WTC11 (cell line): Measurements from ENCODE around the gene ASTN2. TPM values are rescaled to one million over a fixed set of nuclear protein-coding genes. Genes with fewer than 3 reads are reported as not detected.

Experiments
- ATAC-seq: fragments of 200-7000 bp; cut with Tn5 transposase; 2 replicates; pipeline ENCODE4 v1.10.0; 2021; ENCODE audit warnings: mild to moderate bottlenecking, moderate library complexity
- CTCF ChIA-PET: fragments of 300-600 bp; sonication (Branson Sonifier 250); formaldehyde crosslinking; loops from one replicate; lab custom pipeline; 2021; ENCODE audit warnings: antibody characterized with exemption; lab: Charles Lee
- POLR2A ChIA-PET: fragments of 350-600 bp; sonication (Branson Sonifier 250); formaldehyde crosslinking; loops from one replicate; lab custom pipeline; 2021; ENCODE audit warnings: antibody characterized with exemption; lab: Charles Lee
- DNase-seq: peaks from one replicate; pipeline ENCODE4 v3.0.0; 2021; ENCODE audit warnings: low spot score
- H3K27ac Mint-ChIP-seq: 2 replicates; pipeline ENCODE4 v1.8.0; 2021; ENCODE audit warnings: mixed read lengths
- H3K27me3 Mint-ChIP-seq: 2 replicates; pipeline ENCODE4 v1.8.0; 2021; ENCODE audit warnings: low read depth, mild to moderate bottlenecking, moderate library complexity, mixed read lengths
- H3K36me3 Mint-ChIP-seq: 2 replicates; pipeline ENCODE4 v1.8.0; 2021; ENCODE audit warnings: mixed read lengths
- H3K4me1 Mint-ChIP-seq: 2 replicates; pipeline ENCODE4 v1.8.0; 2022; ENCODE audit warnings: mixed read lengths
- H3K4me3 Mint-ChIP-seq: 2 replicates; pipeline ENCODE4 v1.8.0; 2021; ENCODE audit warnings: mild to moderate bottlenecking, moderate library complexity, mixed read lengths
- H3K9me3 Mint-ChIP-seq: 2 replicates; pipeline ENCODE4 v1.8.0; 2021; ENCODE audit warnings: mixed read lengths
- ATF1 ChIP-seq: sonication (generic); formaldehyde crosslinking; IDR thresholded peaks from 2 replicates; pipeline ENCODE4 v1.8.1; 2023; ENCODE audit warnings: mild to moderate bottlenecking, moderate library complexity, missing genetic modification reagents
- ELF4 ChIP-seq: sonication (generic); formaldehyde crosslinking; IDR thresholded peaks from 2 replicates; pipeline ENCODE4 v1.8.1; 2022; ENCODE audit warnings: low read depth, mild to moderate bottlenecking, moderate library complexity, missing genetic modification reagents
- ETV6 ChIP-seq: sonication (generic); formaldehyde crosslinking; IDR thresholded peaks from 2 replicates; pipeline ENCODE4 v1.8.1; 2022; ENCODE audit warnings: mild to moderate bottlenecking, missing genetic modification reagents
- IRF2 ChIP-seq: sonication (generic); formaldehyde crosslinking; IDR thresholded peaks from 2 replicates; pipeline ENCODE4 v1.8.0; 2022; ENCODE audit warnings: low read depth, missing genetic modification reagents, borderline replicate concordance
- NFYB ChIP-seq: sonication (generic); formaldehyde crosslinking; conservative IDR thresholded peaks from 2 replicates; pipeline ENCODE4 v1.8.0; 2022; ENCODE audit warnings: low read depth, missing genetic modification reagents
- SMAD4 ChIP-seq: sonication (generic); formaldehyde crosslinking; IDR thresholded peaks from 2 replicates; pipeline ENCODE4 v1.8.0; 2022; ENCODE audit warnings: mild to moderate bottlenecking, missing genetic modification reagents
- TEAD4 ChIP-seq: sonication (generic); formaldehyde crosslinking; IDR thresholded peaks from 2 replicates; pipeline ENCODE4 v1.8.0; 2022; ENCODE audit warnings: mild to moderate bottlenecking, missing genetic modification reagents
- ZBTB21 ChIP-seq: sonication (generic); formaldehyde crosslinking; IDR thresholded peaks from 2 replicates; pipeline ENCODE4 v1.8.1; 2023; ENCODE audit warnings: mild to moderate bottlenecking, missing genetic modification reagents, borderline replicate concordance
- ZNF423 ChIP-seq: fragments of 250-450 bp; sonication (Bioruptor Pico); IDR thresholded peaks from 2 replicates; pipeline ENCODE4 v2.1.2; 2022; ENCODE audit warnings: mild to moderate bottlenecking, moderate library complexity
- total RNA-seq: library from RNA; stranded (reverse); gene quantifications from 3 replicates; pipeline ENCODE4 v1.2.3, GENCODE V29; 2021
- TF ChIP-seq, protein P1 (sequence below): sonication (generic); formaldehyde crosslinking; IDR thresholded peaks from 2 replicates; pipeline ENCODE4 v1.8.1; 2023; ENCODE audit warnings: mild to moderate bottlenecking, moderate library complexity, missing genetic modification reagents
- TF ChIP-seq, protein P2 (sequence below): fragments of 250-450 bp; sonication (Bioruptor Pico); IDR thresholded peaks from 2 replicates; pipeline ENCODE4 v1.9.0; 2021; ENCODE audit warnings: mild to moderate bottlenecking
- TF ChIP-seq, protein P3 (sequence below): sonication (generic); formaldehyde crosslinking; IDR thresholded peaks from 2 replicates; pipeline ENCODE4 v1.8.1; 2022; ENCODE audit warnings: low read depth, mild to moderate bottlenecking, moderate library complexity, missing genetic modification reagents, borderline replicate concordance
- TF ChIP-seq, protein P4 (sequence below): sonication (generic); formaldehyde crosslinking; IDR thresholded peaks from 2 replicates; pipeline ENCODE4 v1.8.0; 2023; ENCODE audit warnings: missing genetic modification reagents
- TF ChIP-seq, protein P5 (sequence below): fragments of 250-450 bp; sonication (Bioruptor Pico); IDR thresholded peaks from 2 replicates; pipeline ENCODE4 v1.9.0; 2021; ENCODE audit warnings: mild to moderate bottlenecking, borderline replicate concordance
- TF ChIP-seq, protein P6 (sequence below): fragments of 250-450 bp; sonication (Bioruptor Pico); IDR thresholded peaks from 2 replicates; pipeline ENCODE4 v2.1.2; 2022; ENCODE audit warnings: mild to moderate bottlenecking, moderate library complexity
- TF ChIP-seq, protein P7 (sequence below): sonication (generic); formaldehyde crosslinking; IDR thresholded peaks from 2 replicates; pipeline ENCODE4 v1.8.1; 2022; ENCODE audit warnings: missing genetic modification reagents, borderline replicate concordance
- TF ChIP-seq, protein P8 (sequence below): sonication (generic); formaldehyde crosslinking; conservative IDR thresholded peaks from 2 replicates; pipeline ENCODE4 v1.8.1; 2023; ENCODE audit warnings: mild to moderate bottlenecking, low read depth, missing genetic modification reagents, moderate library complexity

ASTN2 gene
- total RNA-seq, 1 experiment from 2014 or later = 16.2 TPM

DNA sequence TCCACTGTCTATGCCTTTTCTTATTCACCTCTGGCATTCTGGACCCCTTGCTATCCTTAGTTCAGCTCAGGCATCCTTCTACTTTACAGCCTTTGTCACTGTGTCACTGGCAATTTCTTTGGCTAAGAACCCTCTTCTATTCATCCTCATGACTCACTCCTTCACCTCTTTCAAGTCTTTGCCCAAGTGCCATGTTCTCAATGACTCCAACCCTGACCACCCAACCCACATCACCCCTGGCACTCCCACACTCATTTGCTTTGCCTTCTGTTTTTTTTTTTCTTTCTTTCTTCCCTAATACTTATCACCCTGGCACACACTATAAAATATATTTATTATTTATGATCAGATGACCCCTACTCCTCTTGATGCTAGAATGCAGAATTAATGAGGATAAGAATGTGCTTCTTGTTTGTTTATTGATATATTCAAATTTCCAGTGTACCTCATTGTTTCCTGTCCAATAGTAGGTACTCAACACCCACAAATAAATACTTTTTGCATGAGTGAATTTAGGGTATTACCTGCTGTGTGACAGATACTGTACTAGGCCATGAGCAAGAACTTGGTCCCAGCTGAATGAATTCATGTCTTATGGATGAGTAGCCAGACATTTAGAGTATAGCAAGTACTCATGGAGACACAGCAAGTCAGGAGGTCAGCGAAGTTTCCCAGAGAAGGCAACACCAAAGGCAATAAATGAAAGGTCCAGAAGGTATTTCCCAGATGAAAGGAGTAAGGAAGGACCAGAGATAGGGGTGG lies 1025.1 kb downstream of the ASTN2 start (continued):
- TF ChIP-seq, protein P1, sequence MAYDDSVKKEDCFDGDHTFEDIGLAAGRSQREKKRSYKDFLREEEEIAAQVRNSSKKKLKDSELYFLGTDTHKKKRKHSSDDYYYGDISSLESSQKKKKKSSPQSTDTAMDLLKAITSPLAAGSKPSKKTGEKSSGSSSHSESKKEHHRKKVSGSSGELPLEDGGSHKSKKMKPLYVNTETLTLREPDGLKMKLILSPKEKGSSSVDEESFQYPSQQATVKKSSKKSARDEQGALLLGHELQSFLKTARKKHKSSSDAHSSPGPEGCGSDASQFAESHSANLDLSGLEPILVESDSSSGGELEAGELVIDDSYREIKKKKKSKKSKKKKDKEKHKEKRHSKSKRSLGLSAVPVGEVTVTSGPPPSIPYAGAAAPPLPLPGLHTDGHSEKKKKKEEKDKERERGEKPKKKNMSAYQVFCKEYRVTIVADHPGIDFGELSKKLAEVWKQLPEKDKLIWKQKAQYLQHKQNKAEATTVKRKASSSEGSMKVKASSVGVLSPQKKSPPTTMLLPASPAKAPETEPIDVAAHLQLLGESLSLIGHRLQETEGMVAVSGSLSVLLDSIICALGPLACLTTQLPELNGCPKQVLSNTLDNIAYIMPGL = no peak
- no peak for TF ChIP-seq ELF4 (CRISPR knock-in tag)
- TF ChIP-seq, protein P2, sequence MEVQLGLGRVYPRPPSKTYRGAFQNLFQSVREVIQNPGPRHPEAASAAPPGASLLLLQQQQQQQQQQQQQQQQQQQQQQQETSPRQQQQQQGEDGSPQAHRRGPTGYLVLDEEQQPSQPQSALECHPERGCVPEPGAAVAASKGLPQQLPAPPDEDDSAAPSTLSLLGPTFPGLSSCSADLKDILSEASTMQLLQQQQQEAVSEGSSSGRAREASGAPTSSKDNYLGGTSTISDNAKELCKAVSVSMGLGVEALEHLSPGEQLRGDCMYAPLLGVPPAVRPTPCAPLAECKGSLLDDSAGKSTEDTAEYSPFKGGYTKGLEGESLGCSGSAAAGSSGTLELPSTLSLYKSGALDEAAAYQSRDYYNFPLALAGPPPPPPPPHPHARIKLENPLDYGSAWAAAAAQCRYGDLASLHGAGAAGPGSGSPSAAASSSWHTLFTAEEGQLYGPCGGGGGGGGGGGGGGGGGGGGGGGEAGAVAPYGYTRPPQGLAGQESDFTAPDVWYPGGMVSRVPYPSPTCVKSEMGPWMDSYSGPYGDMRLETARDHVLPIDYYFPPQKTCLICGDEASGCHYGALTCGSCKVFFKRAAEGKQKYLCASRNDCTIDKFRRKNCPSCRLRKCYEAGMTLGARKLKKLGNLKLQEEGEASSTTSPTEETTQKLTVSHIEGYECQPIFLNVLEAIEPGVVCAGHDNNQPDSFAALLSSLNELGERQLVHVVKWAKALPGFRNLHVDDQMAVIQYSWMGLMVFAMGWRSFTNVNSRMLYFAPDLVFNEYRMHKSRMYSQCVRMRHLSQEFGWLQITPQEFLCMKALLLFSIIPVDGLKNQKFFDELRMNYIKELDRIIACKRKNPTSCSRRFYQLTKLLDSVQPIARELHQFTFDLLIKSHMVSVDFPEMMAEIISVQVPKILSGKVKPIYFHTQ = no peak
- TF ChIP-seq ZNF423 (CRISPR knock-in tag) = no peak
- TF ChIP-seq IRF2 = no peak
- TF ChIP-seq, protein P3, sequence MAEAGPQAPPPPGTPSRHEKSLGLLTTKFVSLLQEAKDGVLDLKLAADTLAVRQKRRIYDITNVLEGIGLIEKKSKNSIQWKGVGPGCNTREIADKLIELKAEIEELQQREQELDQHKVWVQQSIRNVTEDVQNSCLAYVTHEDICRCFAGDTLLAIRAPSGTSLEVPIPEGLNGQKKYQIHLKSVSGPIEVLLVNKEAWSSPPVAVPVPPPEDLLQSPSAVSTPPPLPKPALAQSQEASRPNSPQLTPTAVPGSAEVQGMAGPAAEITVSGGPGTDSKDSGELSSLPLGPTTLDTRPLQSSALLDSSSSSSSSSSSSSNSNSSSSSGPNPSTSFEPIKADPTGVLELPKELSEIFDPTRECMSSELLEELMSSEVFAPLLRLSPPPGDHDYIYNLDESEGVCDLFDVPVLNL (CRISPR knock-in tag) = no peak
- TF ChIP-seq NFYB (CRISPR knock-in tag) = no peak
- TF ChIP-seq, all 79 proteins: peak for 0

DNA sequence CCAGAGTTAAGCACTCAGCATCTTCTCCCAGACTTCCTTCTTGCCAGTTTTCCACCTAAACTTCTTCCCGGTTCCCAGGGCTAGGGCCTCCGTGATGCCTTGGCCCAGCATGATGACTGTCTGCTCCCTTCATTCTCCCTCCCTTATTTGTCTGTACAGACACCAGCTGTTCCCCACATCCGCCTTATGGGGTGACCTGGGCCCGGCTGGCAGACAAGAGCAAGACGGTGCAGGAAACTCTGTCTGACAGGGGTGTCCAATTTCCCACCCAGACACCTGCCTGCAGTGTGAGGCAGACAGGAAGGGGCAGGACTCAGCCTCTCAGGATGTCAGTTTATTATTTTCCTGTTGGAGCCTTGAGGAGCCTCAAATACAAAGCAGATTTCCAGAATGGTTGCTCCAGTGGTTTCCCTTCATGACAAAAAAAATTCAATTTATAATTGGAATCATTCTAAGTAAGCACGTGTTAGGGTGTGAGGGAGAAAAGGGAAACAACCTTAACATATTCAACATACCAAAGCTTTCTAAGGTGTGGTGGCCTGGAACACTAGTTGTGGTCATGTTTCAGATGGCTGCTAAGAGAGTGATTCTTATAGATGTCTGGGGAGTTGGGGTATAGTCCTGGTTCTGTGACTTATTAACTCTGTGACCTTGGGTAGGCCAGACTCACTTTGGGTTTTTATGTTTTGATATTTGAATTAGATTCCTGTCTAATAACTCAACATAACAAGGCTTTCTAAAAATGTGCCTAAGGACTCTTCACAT lies 1026.7 kb downstream of the ASTN2 start:
- H3K36me3 Mint-ChIP-seq = no peaks in the 10 kb centered on the region
- POLR2A ChIA-PET = no interaction called here
- H3K4me1 Mint-ChIP-seq = no peaks in the 10 kb centered on the region
- no peak for DNase-seq
- no peak overlapping the region for H3K4me3 Mint-ChIP-seq
- ATAC-seq = no peak
- no peaks in the 10 kb centered on the region for H3K9me3 Mint-ChIP-seq
- CTCF ChIA-PET = no interaction called here
- H3K27me3 Mint-ChIP-seq = no peaks in the 10 kb centered on the region; the same call in 1 of the 2 replicates
- no peak overlapping the region for H3K27ac Mint-ChIP-seq
- TF ChIP-seq, protein P4, sequence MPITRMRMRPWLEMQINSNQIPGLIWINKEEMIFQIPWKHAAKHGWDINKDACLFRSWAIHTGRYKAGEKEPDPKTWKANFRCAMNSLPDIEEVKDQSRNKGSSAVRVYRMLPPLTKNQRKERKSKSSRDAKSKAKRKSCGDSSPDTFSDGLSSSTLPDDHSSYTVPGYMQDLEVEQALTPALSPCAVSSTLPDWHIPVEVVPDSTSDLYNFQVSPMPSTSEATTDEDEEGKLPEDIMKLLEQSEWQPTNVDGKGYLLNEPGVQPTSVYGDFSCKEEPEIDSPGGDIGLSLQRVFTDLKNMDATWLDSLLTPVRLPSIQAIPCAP (CRISPR knock-in tag) = no peak
- TF ChIP-seq ZBTB21 (no peak), SMAD4 (no peak), ETV6 (no peak), ATF1 (no peak), TEAD4 (CRISPR knock-in tag) (no peak)
- TF ChIP-seq, protein P5, sequence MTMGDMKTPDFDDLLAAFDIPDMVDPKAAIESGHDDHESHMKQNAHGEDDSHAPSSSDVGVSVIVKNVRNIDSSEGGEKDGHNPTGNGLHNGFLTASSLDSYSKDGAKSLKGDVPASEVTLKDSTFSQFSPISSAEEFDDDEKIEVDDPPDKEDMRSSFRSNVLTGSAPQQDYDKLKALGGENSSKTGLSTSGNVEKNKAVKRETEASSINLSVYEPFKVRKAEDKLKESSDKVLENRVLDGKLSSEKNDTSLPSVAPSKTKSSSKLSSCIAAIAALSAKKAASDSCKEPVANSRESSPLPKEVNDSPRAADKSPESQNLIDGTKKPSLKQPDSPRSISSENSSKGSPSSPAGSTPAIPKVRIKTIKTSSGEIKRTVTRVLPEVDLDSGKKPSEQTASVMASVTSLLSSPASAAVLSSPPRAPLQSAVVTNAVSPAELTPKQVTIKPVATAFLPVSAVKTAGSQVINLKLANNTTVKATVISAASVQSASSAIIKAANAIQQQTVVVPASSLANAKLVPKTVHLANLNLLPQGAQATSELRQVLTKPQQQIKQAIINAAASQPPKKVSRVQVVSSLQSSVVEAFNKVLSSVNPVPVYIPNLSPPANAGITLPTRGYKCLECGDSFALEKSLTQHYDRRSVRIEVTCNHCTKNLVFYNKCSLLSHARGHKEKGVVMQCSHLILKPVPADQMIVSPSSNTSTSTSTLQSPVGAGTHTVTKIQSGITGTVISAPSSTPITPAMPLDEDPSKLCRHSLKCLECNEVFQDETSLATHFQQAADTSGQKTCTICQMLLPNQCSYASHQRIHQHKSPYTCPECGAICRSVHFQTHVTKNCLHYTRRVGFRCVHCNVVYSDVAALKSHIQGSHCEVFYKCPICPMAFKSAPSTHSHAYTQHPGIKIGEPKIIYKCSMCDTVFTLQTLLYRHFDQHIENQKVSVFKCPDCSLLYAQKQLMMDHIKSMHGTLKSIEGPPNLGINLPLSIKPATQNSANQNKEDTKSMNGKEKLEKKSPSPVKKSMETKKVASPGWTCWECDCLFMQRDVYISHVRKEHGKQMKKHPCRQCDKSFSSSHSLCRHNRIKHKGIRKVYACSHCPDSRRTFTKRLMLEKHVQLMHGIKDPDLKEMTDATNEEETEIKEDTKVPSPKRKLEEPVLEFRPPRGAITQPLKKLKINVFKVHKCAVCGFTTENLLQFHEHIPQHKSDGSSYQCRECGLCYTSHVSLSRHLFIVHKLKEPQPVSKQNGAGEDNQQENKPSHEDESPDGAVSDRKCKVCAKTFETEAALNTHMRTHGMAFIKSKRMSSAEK = no peak
- TF ChIP-seq, protein P6, sequence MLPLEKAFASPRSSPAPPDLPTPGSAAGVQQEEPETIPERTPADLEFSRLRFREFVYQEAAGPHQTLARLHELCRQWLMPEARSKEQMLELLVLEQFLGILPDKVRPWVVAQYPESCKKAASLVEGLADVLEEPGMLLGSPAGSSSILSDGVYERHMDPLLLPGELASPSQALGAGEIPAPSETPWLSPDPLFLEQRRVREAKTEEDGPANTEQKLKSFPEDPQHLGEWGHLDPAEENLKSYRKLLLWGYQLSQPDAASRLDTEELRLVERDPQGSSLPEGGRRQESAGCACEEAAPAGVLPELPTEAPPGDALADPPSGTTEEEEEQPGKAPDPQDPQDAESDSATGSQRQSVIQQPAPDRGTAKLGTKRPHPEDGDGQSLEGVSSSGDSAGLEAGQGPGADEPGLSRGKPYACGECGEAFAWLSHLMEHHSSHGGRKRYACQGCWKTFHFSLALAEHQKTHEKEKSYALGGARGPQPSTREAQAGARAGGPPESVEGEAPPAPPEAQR = no peak
- TF ChIP-seq, protein P7, sequence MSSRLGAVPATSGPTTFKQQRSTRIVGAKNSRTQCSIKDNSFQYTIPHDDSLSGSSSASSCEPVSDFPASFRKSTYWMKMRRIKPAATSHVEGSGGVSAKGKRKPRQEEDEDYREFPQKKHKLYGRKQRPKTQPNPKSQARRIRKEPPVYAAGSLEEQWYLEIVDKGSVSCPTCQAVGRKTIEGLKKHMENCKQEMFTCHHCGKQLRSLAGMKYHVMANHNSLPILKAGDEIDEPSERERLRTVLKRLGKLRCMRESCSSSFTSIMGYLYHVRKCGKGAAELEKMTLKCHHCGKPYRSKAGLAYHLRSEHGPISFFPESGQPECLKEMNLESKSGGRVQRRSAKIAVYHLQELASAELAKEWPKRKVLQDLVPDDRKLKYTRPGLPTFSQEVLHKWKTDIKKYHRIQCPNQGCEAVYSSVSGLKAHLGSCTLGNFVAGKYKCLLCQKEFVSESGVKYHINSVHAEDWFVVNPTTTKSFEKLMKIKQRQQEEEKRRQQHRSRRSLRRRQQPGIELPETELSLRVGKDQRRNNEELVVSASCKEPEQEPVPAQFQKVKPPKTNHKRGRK (CRISPR knock-in tag) = no peak
- TF ChIP-seq, protein P8, sequence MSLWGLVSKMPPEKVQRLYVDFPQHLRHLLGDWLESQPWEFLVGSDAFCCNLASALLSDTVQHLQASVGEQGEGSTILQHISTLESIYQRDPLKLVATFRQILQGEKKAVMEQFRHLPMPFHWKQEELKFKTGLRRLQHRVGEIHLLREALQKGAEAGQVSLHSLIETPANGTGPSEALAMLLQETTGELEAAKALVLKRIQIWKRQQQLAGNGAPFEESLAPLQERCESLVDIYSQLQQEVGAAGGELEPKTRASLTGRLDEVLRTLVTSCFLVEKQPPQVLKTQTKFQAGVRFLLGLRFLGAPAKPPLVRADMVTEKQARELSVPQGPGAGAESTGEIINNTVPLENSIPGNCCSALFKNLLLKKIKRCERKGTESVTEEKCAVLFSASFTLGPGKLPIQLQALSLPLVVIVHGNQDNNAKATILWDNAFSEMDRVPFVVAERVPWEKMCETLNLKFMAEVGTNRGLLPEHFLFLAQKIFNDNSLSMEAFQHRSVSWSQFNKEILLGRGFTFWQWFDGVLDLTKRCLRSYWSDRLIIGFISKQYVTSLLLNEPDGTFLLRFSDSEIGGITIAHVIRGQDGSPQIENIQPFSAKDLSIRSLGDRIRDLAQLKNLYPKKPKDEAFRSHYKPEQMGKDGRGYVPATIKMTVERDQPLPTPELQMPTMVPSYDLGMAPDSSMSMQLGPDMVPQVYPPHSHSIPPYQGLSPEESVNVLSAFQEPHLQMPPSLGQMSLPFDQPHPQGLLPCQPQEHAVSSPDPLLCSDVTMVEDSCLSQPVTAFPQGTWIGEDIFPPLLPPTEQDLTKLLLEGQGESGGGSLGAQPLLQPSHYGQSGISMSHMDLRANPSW (CRISPR knock-in tag) = no peak
